Stimulated activated CD4-positive, alpha-beta T cell treated with anti-CD3 and anti-CD28 coated beads, Interleukin-1b, Interleukin-23, amount 100 ng/mL, for 48 hours (primary cell): Measurements from ENCODE around the gene CDC42EP4.
"Not testable (repeated sequence)": the region's sequence is repeated elsewhere in the genome, so short reads cannot be mapped to it uniquely, and the experiment has no call there.

Source experiments
- DNase-seq: peaks from one replicate; pipeline ENCODE4 v3.0.0-alpha.2; 2020

Gene CDC42EP4

GRCh38 chr17:73342541-73343167, 30.9 kb upstream of the CDC42EP4 start:
- DNase-seq, result no peak

GRCh38 chr17:73342050-73342522, 30.3 kb upstream of the CDC42EP4 start:
- DNase-seq, result no peak

- DNase-seq, result no peak
Observed at GRCh38 chr17:73341350-73342049, 29.7 kb upstream of the CDC42EP4 start.

GRCh38 chr17:73340093-73340596, 28.3 kb upstream of the CDC42EP4 start:
- DNase-seq, result peak; percentile 11

GRCh38 chr17:73338566-73339197, 26.9 kb upstream of the CDC42EP4 start:
- no peak for DNase-seq

- no peak for DNase-seq
Observed at GRCh38 chr17:73338050-73338521, 26.3 kb upstream of the CDC42EP4 start.

GRCh38 chr17:73337330-73337710, 25.5 kb upstream of the CDC42EP4 start:
- no peak for DNase-seq

- no peak for DNase-seq
Observed at GRCh38 chr17:73336408-73337329, 24.9 kb upstream of the CDC42EP4 start.

GRCh38 chr17:73335591-73336407, 24.0 kb upstream of the CDC42EP4 start:
- no peak for DNase-seq

GRCh38 chr17:73334771-73335513, 23.1 kb upstream of the CDC42EP4 start:
- DNase-seq, result no peak

GRCh38 chr17:73333445-73333844, 21.6 kb upstream of the CDC42EP4 start:
- DNase-seq, result not testable (repeated sequence)

GRCh38 chr17:73331060-73331459, 19.3 kb upstream of the CDC42EP4 start:
- DNase-seq, result no peak

GRCh38 chr17:73327676-73328075, 15.9 kb upstream of the CDC42EP4 start:
- no peak for DNase-seq

- DNase-seq, result no peak
Observed at GRCh38 chr17:73325527-73325842, 13.7 kb upstream of the CDC42EP4 start.

GRCh38 chr17:73324711-73325526, 13.1 kb upstream of the CDC42EP4 start:
- no peak for DNase-seq

GRCh38 chr17:73324160-73324475, 12.3 kb upstream of the CDC42EP4 start:
- no peak for DNase-seq

- DNase-seq, result no peak
Observed at GRCh38 chr17:73323409-73324159, 11.8 kb upstream of the CDC42EP4 start.

GRCh38 chr17:73320601-73321264, 8.9 kb upstream of the CDC42EP4 start:
- no peak for DNase-seq

GRCh38 chr17:73319766-73320165, 8.0 kb upstream of the CDC42EP4 start:
- no peak for DNase-seq
